ENCODE data around the gene DTNB.

The DTNB gene

GRCh38 chr2:25592766-25593292 is 80.5 kb downstream of the DTNB start (continued):
- TF ChIP-seq ZNF302 (tag by site-specific recombination; IDR thresholded peaks at IDR 0.05; ENCODE audit: low read depth) (no peak), ZNF776 (tag by site-specific recombination; IDR thresholded peaks at IDR 0.05; ENCODE audit: borderline replicate concordance) (no peak), ZFHX2 (tag by site-specific recombination; conservative IDR thresholded peaks at IDR 0.05) (no peak), ZNF311 (tag by site-specific recombination; IDR thresholded peaks at IDR 0.05; ENCODE audit: borderline replicate concordance) (no peak), EGR2 (tag by site-specific recombination; IDR thresholded peaks at IDR 0.05; ENCODE audit: low read depth) (no peak), ZNF426 (tag by site-specific recombination; IDR thresholded peaks at IDR 0.05) (no peak), ZNF621 (tag by site-specific recombination; IDR thresholded peaks at IDR 0.05) (no peak)

DNA sequence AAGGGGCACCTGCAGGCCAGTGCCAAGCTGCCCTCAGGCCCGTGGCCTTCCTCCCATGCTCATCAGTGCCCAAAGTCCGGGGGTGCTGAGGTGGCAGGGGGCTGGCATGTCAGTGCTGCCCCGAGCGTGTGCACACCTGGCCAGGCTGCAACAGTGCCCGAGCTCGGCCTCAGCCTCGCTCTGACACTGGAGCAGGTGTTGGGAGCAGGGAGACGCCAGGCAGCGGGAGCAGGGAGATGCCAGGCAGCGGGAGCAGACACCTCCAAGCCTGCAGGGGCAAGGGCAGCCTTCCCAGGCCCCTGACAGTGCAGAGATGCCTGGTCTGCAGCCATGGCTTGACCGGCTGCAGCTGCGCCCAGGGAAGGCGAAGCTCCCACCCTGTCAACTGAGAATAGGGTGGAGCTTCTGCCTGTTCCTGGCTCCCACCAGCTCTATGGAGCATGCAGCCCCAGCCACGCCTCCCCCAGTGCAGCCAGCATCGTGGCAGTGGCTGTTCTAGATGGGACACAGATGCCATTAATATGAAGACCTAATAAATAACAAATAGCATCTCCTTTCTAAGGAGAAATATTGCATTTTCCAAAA is 82.4 kb downstream of the DTNB start:
- POLR2A ChIA-PET, result no interaction called here
- H3K36me3 ChIP-seq (ENCODE audit: control insufficient read depth in 2 of 2, insufficient read depth in 1 of 2, low read length in 2 of 2), result no peaks in the 10 kb centered on the region
- H3K9me3 ChIP-seq (ENCODE audit: control insufficient read depth, insufficient read depth, low read depth, low read length), result no peaks in the 10 kb centered on the region
- no peak overlapping the region for H3K27ac ChIP-seq (ENCODE audit: extremely low read depth, low read depth, low read length)
- no peak overlapping the region for H3K4me3 ChIP-seq (ENCODE audit: low read depth, low read length)
- CTCF ChIA-PET, result interaction anchor here (0.5 to 1.0 kb wide), 2 partner anchors 74 to 713 kb away, joined by 3 to 4 read pairs; no protein-coding TSS in a partner anchor
- no peak for TF ChIP-seq MEIS1 (CRISPR knock-in tag; IDR thresholded peaks at IDR 0.05; ENCODE audit: borderline replicate concordance)
- no peak for TF ChIP-seq ZNF292 (tag by site-specific recombination; IDR thresholded peaks at IDR 0.05; ENCODE audit: borderline replicate concordance, low read depth)
- no peak for TF ChIP-seq ZFP3 (tag by site-specific recombination; IDR thresholded peaks at IDR 0.05; ENCODE audit: low read depth)
- TF ChIP-seq ZNF138 (tag by site-specific recombination; IDR thresholded peaks at IDR 0.05; ENCODE audit: borderline replicate concordance), result no peak
- no peak for TF ChIP-seq HOXC10 (CRISPR knock-in tag; IDR thresholded peaks at IDR 0.05)
- TF ChIP-seq OSR2 (tag by site-specific recombination; IDR thresholded peaks at IDR 0.05), result no peak
- TF ChIP-seq ZNF354C (tag by site-specific recombination; IDR thresholded peaks at IDR 0.05; ENCODE audit: borderline replicate concordance, low read depth), result no peak
- TF ChIP-seq, protein P1, sequence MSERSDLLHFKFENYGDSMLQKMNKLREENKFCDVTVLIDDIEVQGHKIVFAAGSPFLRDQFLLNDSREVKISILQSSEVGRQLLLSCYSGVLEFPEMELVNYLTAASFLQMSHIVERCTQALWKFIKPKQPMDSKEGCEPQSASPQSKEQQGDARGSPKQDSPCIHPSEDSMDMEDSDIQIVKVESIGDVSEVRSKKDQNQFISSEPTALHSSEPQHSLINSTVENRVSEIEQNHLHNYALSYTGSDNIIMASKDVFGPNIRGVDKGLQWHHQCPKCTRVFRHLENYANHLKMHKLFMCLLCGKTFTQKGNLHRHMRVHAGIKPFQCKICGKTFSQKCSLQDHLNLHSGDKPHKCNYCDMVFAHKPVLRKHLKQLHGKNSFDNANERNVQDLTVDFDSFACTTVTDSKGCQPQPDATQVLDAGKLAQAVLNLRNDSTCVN (tag by site-specific recombination; optimal IDR thresholded peaks at IDR 0.05), result no peak
- TF ChIP-seq ZNF426 (tag by site-specific recombination; IDR thresholded peaks at IDR 0.05), result no peak
- TF ChIP-seq, protein P2, sequence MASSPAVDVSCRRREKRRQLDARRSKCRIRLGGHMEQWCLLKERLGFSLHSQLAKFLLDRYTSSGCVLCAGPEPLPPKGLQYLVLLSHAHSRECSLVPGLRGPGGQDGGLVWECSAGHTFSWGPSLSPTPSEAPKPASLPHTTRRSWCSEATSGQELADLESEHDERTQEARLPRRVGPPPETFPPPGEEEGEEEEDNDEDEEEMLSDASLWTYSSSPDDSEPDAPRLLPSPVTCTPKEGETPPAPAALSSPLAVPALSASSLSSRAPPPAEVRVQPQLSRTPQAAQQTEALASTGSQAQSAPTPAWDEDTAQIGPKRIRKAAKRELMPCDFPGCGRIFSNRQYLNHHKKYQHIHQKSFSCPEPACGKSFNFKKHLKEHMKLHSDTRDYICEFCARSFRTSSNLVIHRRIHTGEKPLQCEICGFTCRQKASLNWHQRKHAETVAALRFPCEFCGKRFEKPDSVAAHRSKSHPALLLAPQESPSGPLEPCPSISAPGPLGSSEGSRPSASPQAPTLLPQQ (tag by site-specific recombination; IDR thresholded peaks at IDR 0.05), result no peak
- H3K4me1 ChIP-seq (ENCODE audit: control insufficient read depth, insufficient read depth, low read length), result peaks cover 10% of the 10 kb centered on the region

DNA sequence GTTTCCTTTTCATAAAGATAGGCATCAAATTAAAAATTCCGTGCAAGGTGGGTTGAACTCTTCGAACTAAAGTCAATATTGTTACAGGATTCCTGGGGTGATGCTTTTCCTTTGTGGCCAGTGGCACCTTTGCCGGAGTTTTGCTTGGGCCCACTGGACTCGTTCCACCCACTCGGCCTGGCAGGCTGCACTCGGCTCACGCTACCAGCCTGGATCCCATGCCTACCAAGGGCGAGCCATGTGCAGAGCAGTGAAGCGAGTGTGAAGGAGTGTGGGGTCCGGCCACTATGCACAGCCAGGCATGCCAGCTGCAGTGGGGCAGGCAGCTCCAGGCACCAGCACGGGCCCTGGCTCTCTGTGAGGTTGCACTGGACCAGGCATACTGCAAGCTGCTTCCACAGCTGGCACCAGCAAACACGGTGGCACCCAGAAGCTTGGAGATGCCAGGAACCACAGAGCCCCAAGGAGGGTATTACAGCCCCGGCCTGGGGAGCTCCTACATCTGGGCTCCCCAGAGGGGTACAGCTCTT is 83.6 kb downstream of the DTNB start:
- Histone ChIP-seq H3K4me1 (ENCODE audit: control insufficient read depth, insufficient read depth, low read length) (peaks cover 17% of the 10 kb centered on the region), H3K36me3 (ENCODE audit: control insufficient read depth in 2 of 2, insufficient read depth in 1 of 2, low read length in 2 of 2) (no peaks in the 10 kb centered on the region), H3K9me3 (ENCODE audit: control insufficient read depth, insufficient read depth, low read depth, low read length) (no peaks in the 10 kb centered on the region), H3K4me3 (ENCODE audit: low read depth, low read length) (no peak overlapping the region), H3K27ac (ENCODE audit: extremely low read depth, low read depth, low read length) (no peak overlapping the region)
- POLR2A ChIA-PET, result no interaction called here
- CTCF ChIA-PET, result interaction anchor here (1.0 kb wide), 1 partner anchor 75 kb away, joined by 3 read pairs; no protein-coding TSS in a partner anchor
- TF ChIP-seq ZFP37 (tag by site-specific recombination; IDR thresholded peaks at IDR 0.05) (no peak), GLIS1 (tag by site-specific recombination; IDR thresholded peaks at IDR 0.05) (no peak), ZNF621 (tag by site-specific recombination; IDR thresholded peaks at IDR 0.05) (no peak), ZNF148 (tag by site-specific recombination; IDR thresholded peaks at IDR 0.05; ENCODE audit: borderline replicate concordance) (no peak), ZNF837 (tag by site-specific recombination; IDR thresholded peaks at IDR 0.05) (no peak)
- TF ChIP-seq, protein P3, sequence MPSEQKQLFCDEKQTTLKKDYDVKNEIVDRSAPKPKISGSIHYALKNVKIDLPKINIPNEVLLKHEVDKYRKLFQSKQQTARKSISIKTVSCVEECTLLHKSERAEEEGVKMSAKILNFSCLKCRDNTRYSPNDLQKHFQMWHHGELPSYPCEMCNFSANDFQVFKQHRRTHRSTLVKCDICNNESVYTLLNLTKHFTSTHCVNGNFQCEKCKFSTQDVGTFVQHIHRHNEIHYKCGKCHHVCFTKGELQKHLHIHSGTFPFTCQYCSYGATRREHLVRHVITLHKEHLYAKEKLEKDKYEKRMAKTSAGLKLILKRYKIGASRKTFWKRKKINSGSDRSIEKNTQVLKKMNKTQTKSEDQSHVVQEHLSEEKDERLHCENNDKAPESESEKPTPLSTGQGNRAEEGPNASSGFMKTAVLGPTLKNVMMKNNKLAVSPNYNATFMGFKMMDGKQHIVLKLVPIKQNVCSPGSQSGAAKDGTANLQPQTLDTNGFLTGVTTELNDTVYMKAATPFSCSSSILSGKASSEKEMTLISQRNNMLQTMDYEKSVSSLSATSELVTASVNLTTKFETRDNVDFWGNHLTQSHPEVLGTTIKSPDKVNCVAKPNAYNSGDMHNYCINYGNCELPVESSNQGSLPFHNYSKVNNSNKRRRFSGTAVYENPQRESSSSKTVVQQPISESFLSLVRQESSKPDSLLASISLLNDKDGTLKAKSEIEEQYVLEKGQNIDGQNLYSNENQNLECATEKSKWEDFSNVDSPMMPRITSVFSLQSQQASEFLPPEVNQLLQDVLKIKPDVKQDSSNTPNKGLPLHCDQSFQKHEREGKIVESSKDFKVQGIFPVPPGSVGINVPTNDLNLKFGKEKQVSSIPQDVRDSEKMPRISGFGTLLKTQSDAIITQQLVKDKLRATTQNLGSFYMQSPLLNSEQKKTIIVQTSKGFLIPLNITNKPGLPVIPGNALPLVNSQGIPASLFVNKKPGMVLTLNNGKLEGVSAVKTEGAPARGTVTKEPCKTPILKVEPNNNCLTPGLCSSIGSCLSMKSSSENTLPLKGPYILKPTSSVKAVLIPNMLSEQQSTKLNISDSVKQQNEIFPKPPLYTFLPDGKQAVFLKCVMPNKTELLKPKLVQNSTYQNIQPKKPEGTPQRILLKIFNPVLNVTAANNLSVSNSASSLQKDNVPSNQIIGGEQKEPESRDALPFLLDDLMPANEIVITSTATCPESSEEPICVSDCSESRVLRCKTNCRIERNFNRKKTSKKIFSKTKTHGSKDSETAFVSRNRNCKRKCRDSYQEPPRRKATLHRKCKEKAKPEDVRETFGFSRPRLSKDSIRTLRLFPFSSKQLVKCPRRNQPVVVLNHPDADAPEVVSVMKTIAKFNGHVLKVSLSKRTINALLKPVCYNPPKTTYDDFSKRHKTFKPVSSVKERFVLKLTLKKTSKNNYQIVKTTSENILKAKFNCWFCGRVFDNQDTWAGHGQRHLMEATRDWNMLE (tag by site-specific recombination; conservative IDR thresholded peaks at IDR 0.05; ENCODE audit: low read depth), result no peak
